Fibroblast of skin of back (primary cell): ENCODE measurements around the gene GPAT3.
"Not testable (repeated sequence)": the region's sequence is repeated elsewhere in the genome, so short reads cannot be mapped to it uniquely, and the experiment has no call there.

Experiments used
- DNase-seq: peaks from one replicate; pipeline ENCODE4 v3.0.0-alpha.2; 2013

GPAT3 gene

DNA sequence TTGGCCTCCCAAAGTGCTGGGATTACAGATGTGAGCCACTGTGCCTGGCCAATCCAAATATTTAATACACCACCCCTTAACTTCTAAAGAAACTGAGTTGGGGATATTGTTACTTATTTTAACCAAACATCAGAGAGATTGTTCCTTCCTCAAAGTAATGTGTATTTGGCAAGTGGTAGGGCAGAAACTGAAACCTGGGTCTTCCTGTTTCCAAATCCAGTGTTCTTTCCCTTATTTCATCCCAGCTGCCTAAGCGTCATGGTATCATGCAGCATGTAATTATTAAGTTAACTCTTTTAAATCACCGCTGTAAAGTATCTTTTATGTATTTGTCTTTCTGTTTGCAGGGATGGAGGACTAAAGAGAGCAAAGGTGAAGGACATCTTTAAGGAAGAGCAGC lies 68.4 kb downstream of the GPAT3 start:
- DNase-seq = no peak

DNA sequence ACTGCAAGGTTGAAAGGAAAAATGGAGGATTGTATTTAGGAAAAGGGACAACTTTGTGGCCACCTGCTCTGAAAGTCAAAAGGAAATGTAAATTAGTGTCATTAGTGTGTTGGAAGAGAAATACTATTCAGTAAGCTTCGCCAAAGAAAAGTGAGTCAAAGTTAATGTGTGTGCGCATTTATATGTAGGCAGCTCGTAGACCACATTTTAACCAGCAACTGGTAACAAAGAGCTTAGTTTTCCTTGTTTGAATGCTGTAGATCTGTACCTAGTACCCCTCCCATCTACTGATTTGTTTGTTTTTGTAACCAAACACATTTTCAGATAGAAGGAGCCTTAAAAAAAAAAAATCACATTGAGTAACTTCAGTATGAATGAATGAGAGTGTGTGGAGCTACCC lies 69.3 kb downstream of the GPAT3 start:
- DNase-seq = no peak

DNA sequence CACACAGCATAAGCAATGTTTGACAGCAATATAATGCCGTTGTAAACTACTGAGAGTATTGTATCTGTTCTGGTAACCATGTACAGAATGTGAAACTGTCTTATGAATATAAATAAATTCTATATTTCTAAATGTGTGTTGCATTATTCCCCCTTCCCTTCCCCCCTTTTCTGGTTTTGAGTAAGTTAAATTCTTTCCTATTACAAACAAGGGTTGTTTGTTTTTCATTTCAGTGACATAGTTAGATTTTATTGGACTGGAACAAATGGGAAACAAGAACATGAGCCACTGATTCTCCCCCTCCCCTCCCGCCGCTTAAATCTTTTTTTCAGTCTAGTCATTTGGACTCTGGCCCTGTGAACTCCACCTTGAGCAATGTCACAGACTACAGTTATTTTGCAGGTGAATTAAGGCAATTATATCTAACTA lies 69.8 kb downstream of the GPAT3 start:
- no peak for DNase-seq

DNA sequence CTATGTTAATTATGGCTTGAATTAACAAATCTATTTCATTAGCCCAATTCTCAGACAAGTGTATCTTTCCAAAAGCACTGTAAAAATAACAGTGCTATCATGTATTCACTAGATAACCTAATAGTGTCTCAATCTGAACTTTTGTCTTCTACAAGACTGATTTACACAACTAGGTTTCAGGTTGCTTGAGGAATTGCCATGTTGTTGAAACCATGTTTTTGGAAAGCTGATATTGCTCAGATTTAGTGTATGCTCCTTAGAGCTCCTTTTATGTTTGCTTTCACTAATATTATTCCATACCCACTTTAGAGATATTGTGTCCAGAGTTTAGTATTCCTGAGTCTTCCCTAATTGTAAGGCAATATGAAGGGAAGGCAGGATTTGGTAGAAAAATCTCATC lies 70.6 kb downstream of the GPAT3 start:
- no peak for DNase-seq

DNA sequence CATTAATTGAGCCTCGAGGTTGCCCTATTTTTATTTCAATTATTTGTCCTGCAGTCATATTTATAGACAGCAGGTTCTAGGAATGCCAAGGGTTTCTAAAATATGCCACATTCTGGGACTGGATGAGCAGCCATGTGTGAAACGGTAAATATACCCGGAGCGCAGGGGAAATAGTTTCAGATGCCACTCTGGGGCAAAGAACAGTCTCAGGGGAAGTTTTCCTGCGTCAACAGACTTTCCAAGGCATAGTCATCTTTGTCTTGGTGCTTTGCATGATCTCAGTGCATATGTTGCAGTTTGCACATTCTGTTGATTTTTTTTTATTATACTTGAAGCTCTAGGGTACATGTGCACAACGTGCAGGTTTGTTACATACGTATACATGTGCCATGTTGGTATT lies 71.0 kb downstream of the GPAT3 start:
- no peak for DNase-seq

DNA sequence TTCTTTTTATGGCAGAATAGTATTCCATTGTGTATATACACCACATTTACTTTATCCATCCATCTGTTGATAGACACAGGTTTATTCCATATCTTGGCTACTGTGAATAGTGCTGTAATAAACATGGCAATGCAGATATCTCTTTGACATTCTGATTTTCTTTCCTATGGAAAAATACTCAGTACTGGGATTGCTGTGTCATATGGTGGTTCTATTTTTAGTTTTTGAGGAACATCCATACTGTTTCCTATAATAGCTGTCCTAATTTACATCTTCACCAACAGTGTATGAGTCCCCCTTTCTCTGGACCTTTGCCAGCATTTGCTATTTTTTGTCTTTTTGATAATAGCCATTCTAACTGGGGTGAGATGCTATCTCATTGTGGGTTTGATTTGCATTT lies 73.5 kb downstream of the GPAT3 start:
- DNase-seq = no peak

DNA sequence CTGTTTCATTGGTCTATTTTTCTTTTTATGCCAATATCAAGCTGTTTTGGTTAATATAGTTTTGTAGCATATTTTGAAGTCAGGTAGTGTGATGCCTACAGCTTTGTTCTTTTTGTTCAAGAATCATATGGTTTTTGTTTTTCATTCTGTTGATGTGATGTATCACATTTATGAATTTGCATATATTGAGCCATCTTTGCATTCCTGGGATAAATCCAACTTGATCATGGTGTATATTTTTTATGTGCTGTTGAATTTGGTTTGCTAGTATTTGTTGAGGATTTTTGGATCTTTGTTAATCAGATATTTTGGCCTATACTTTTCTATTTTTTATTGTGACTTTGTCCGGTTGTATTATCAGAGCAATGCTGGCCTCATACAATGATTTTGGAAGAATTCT lies 74.8 kb downstream of the GPAT3 start:
- no peak for DNase-seq

DNA sequence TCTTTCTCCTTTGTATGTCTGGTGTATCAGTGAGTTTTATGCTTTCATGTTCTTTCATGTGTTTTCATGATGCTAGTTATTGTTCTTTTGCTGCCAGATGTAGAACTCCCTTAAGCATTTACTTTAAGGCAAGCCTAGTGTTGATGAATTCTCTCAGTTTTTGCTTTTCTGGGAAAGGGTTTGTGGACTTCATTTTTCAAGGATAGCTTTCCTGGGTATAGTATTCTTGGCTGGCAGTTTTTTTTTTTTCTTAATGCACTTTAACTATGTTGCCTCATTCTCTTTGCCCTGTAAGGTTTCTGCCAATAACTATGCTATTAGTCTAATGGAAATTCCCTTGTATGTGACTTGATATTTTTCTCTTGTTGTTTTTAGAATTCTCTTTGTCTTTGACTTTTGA lies 77.1 kb downstream of the GPAT3 start:
- no peak for DNase-seq

DNA sequence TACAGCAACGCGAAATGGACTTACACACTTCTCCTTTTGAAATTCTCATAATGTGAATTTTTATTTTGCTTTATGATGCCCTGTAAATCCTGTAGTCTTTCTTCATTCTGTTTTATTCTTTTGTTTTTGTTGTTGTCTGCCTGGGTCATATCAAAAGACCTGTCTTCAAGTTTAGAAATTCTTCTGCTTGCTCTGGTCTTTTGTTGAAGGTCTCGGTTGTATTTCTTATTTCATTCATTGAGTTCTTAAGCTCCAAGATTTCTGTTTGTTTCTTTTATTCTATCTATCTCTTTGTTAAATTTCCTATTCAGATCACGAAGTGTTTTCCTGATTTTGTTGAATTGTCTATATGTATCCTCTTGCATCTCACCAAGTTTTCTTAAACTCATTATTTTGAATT lies 78.1 kb downstream of the GPAT3 start:
- DNase-seq = no peak

DNA sequence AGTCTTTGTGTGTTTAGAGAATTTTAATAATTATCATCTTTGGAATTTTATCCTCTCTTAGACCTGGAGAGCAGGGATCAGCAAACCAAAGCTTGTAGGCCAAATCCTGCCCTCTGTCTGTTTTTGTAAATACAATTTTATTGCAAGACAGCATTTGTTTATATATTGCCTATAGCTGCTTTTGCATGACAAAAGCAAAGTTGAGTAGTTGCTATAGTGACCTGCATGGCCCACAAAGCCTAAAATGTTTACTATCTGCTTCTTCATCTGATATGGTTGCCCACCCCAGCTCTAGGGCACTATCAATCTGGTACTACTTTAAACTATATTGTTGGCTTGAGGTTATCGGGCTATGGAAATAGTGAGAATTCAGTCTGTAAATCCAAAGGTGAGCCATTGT lies 80.3 kb downstream of the GPAT3 start:
- DNase-seq = no peak

DNA sequence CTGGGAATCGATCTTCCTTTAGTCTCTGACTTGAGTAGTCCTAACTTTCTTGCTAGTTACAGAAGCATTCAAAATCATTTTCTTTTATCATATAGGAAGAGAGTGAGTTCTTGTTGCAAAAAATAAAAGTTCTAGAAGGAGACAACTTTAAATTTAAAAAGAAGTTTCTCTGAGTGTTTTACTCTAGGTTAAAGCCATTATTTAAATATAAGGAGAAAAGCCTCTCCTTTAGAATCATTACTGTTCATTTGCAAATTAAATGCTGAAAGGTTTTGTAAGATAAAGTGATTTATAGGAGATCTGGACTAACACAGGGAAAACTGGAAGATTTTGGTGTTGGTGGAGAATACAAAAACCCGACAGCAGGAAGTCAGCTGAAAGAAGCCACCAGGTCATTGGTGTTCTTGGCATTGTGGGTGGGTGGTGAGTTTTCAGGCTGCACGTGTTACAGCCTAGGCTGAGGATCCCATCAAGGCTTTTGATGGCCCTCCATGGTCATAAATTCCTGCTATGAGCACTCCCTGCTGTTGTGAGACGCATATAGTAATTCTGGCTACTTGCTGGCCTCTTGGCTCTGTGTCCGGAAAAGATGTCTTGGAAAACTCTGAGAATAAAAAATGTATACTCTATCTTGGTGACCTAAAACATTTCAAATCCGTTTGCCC lies 81.6 kb downstream of the GPAT3 start:
- no peak for DNase-seq

DNA sequence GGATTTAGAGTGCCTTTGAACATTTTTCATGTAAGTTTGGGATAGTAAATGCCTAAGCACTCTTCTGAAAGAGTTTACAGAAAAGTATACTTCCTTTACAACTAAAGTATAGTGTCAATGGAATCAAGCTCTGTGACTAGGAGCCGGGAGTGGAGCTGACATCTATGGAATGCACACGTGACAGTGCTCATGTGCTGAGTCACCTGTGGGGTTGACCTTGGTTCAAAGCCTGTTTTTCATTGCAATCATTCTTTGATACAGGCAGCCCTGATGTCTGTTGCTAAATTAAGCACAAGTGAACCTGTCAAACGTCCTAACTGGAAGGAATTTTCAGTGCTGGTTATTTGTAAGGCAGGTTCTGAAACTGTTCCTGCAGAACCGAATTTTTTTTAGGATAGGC lies 82.5 kb downstream of the GPAT3 start:
- DNase-seq = peak; percentile 75

DNA sequence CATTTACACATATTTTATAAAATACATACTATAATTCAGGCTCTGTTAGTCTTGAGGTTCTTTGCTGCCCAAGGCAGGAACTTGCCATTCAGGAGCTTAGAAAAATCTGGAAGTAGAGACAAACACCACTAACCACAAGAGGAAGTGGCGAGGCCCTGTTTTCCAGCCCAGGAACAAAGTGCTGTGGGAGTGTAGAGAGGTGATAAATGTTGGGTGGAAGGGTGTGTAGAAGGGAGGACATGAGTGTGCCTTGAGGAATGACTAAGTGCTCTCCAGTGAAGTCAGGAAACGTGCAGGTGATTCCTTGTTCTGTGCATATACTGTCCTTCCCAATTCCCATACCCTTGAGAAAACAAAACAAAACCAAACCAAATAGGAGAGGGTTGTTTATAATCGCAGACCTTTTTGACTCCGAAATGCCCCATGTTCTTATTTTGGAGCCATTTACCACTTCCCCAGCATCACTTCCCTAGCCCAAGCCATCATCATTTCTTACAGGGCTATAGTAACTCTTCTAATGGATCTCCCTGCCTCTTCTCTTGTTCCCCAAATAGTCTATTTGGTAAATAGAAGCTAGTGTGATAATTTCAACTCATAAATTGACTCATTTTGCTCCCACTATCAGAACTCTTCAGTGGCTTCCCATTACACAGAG lies 83.2 kb downstream of the GPAT3 start:
- no peak for DNase-seq

DNA sequence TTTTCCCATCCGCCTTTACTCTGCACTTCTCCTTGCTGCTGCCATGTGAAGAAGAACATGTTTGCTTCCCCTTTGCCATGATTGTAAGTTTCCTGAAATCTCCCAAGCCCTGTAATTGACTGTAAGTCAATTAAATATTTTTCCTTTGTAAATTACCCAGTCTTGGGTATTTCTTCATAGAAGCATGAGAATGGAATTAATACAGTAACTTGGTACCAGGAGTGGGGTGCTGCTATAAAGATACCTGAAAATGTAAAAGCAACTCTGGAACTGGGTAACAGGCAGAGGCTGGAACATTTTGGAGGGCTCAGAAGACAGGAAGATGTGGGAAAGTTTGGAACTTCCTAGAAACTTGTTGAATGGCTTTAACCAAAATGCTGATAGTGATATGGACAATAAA lies 86.2 kb downstream of the GPAT3 start:
- DNase-seq = not testable (repeated sequence)

DNA sequence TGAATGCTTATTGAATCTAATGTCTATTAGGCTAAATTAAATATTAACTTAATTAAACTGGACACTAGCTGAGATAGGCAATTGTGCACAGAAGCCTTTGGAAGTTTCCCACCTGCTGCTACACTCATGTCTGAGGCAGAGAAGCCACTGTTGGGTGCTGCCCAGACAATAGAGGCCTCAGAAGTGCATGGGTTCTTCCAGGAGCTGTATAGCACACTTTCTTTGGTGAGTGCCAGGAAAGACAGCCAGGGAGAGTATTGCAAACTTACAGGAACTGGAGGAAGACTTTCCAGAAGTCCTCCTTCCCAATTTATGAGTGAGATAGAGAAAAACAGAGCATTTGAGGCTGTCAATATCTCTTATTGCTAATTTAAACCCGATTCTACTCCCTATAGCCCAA lies 89.9 kb downstream of the GPAT3 start:
- DNase-seq = no peak

DNA sequence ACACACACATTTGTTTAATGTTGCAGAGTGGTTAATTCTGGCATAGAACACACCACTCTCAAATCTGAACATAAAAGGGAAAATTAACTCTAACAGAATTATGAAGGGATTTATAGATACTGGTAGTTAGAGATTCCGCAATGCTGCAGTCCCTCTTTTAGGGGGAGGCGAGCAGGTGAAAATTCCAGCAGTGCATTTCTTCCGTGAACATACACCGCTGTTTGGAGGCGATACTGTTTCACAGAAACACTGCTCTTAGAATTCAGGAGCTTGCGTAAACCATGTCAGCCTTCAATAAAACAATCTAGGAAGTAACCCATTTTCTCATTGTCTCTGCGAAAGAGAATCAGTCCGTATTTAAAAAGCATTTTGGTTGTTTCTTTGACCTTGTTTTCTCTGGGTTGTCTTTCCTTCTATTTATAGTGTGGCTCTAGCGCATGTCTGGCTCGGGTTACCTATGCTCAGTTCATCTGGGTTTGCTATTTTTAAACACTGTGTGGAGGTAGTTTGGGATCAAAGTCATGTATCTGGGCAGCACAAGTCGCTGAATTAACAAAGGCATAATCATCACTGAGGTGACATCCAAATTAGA lies 90.4 kb downstream of the GPAT3 start:
- DNase-seq = no peak

DNA sequence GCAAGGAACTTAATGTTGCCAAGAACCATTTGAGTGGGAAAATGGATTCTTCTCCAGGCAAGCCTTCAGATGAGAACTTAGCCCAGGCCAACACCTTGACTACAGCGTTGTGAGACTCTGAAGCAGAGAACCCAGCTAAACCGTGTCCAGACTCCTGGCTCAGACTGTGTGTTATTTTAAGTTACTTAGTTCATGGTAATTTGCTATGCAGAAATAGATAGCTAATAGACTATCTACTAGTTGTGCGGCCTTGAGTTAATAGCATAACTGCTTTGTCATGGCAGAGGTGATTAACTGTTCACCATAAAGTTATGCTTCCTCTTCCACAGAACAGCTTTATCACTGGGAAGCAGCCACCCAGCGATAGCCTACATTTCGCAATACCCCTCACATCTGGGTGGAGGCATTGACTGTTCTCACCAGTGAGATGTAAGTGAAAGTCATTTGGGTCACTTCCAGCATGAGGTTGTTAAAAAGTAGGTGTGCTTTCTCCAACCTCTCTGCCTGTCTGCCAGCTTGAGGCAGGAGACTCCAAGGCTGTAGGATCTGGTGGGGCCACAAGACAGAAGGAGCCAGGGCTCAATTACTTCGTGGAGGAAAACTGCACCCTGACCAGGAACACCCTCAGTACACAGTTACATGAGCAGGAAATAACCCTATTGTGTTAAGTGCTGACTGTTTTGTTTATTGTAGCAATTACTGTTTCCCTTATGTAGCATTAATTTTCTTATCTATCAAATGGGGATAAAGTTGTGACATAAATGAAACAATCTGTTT lies 94.2 kb downstream of the GPAT3 start:
- no peak for DNase-seq

DNA sequence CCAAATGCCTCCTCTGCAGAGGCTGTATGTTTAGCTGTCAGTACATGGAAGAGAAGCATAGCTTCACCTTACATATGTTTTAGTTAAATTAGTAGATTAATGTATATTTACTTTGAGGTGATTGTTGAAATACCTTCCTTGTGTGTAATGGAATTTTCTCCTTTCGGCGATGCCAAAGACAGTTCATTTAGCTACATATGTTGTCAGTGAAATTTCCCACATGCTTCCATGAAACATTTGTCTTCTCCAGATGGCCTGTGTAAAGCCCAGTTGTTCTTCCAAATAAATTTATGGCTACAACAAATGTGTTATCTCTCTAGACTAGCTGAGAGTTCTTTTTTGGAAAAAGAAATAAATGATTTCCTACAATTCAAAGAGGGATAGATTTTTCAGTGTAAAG lies 95.2 kb downstream of the GPAT3 start:
- peak; percentile 19 for DNase-seq

DNA sequence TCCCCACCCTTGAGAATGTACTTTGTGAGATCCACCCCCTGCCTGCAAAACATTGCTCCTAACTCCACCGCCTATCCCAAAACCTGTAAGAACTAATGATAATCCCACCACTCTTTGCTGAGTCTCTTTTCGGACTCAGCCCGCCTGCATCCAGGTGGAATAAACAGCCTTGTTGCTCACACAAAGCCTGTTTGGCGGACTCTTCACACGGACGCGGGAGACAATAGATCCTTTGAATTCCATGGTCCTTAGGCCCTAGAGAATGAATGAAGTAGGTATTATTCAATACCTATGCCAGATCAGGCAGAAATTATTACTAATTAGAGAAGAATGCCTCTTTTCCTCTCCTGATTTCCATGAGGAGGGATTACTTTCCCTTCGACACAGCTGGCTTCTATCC lies 101.0 kb downstream of the GPAT3 start:
- no peak for DNase-seq

DNA sequence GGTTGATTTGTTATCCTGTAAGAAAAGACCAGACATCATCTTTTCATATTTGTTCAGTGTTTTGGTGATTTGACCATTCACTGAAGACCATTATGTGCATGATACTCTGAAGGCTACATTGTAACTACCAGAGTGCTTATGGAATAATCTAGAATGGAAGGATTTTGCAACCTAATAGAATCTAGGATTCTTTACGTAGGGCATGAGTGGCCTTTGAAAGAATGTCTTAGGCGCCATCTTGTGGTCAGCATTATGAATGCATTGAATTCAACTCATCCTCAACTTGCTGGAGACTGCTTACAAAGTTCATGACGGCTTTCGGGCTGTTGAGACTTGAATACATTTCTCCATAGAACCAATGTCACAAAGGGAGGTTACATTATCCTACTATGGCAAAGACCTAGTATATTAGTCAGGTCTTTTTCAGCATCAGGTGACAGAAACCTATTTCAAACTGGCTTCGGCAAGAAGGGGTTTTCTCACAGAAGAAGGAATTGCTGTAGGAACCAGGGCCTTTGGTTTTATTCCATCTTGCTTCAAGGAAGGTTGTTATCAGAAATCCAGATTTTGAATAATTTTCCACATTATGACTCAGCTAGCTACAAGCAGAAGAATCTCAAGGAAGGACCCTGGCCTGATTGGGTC lies 104.1 kb downstream of the GPAT3 start:
- DNase-seq = peak; percentile 65

DNA sequence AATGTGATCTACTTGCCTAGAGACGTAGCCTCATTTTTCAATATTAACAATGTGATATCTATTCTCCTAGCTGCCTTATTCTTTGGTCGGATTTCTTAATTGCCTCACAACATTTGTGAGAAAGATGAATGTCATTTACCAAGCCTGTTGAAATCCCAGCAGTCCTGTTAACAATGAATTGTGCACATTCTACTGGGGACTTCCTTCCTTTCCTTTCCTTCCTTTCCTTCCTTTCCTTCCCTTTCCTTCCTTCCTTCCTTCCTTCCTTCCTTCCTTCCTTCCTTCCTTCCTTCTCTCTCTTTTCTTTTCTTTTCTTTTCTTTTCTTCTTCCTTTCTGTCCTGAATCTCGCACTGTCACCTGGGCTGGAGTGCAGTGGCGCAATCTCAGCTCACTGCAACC lies 107.1 kb downstream of the GPAT3 start:
- no peak for DNase-seq

DNA sequence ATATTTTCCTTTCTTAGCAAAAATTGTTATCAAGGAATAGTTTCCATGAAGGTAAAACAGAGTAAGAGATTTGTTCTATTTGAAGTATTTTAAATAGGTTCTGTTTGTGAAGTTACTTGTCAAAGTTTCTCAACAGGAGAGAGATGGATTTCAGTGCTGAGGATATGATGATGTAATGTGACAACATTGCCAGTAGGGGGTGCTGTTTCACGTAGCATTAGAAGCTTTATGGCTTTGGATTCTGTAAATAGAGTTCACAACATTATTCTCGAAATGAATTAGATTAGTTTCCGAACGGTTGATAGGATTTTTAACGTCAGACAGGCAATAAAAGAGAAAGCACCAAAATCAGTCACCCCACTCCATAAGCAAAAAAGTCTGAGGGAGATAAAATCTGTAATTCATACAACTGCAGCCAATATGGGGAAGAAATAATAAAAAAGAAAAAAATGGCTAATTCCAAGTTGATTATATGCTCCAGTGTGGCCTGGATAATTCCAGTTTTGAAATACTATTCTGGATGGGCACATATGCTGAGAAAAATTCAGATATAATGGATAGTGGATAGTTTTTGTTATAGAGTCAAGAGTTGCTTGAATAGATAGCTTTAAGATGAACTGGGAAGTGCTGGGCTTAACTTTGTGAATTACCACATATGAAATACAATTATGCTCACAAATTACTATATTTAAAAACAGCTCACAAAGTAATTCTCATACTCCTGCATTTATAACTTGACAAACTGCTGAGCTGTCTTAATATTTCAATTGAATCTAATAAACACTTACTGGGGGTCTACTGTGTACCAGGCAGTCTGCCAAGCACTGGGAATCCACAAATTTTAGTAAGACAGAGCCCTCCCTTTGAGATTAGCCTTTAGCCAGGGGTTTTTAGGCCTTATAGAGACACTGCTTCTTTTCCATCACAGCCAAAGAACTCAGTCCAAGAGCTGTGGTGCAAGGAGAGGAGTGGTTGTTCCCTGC lies 109.1 kb downstream of the GPAT3 start:
- DNase-seq = peak; percentile 54
